Adrenal gland (tissue), 5 donors: ENCODE results near the gene SLC44A4.

Experiments
- POLR2A ChIP-seq, 2 donors: fragments of 450-650 bp; IDR thresholded peaks; one replicate each; pipeline ENCODE4 v1.6.1; 2017; ENCODE audit warnings: antibody characterized with exemption in 2 of 2, mild to moderate bottlenecking in 2 of 2, moderate library complexity in 1 of 2
- TF ChIP-seq, protein P1 (sequence below), 6 experiments: fragments of 450-650 bp in 4 of 6; fragments of 200-600 bp in 2 of 6; sonication (generic) in 1 of 6; IDR thresholded peaks; 1 replicate in 5 of 6; 2 replicates in 1 of 6; pipeline versions ENCODE4 v1.5.1 to v1.8.0; 2016 to 2021; ENCODE audit warnings: antibody characterized with exemption in 6 of 6, mild to moderate bottlenecking in 2 of 6, moderate library complexity in 1 of 6
- donor health status: DM: no; HTN: no; CAD: no.

DNA sequence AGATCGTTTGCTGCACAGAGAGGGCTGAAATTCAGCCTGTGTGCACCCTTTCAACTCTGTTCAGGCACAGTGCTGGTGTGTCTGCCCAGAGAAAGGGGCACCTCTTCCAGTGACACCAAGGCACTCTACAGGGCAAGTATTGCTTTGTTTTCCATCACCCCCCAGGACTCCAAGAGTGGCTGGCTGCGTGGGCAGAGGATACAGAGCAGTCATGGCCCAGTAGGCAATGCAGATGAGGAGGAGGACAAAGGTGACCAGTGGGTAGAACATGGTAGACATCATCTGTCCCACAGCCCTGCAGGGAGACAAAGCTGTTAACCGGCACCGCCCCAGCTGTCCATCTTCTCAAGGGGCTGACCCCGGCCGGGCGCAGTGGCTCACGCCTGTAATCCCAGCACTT is 9.5 kb downstream of the SLC44A4 start:
- TF ChIP-seq POLR2A (IDR thresholded peaks at IDR 0.05), result no peak
- TF ChIP-seq, protein P1, sequence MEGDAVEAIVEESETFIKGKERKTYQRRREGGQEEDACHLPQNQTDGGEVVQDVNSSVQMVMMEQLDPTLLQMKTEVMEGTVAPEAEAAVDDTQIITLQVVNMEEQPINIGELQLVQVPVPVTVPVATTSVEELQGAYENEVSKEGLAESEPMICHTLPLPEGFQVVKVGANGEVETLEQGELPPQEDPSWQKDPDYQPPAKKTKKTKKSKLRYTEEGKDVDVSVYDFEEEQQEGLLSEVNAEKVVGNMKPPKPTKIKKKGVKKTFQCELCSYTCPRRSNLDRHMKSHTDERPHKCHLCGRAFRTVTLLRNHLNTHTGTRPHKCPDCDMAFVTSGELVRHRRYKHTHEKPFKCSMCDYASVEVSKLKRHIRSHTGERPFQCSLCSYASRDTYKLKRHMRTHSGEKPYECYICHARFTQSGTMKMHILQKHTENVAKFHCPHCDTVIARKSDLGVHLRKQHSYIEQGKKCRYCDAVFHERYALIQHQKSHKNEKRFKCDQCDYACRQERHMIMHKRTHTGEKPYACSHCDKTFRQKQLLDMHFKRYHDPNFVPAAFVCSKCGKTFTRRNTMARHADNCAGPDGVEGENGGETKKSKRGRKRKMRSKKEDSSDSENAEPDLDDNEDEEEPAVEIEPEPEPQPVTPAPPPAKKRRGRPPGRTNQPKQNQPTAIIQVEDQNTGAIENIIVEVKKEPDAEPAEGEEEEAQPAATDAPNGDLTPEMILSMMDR (IDR thresholded peaks at IDR 0.05), result no peak
